Neural cell (in vitro differentiated cells): ENCODE data around the gene GRM6. TPM values are rescaled to one million over a fixed set of nuclear protein-coding genes. Genes with fewer than 3 reads are reported as not detected.
A peak's percentile ranks its signal among the peaks of the same experiment; 100 is the strongest.

Experiments used
- H2AFZ ChIP-seq: fragments of 200-600, 300-800 bp; sonication (generic), shearing (Covaris generic); 2 replicates; pipeline ENCODE4 v1.6.0; 2014; ENCODE audit warnings: low read depth, mild to moderate bottlenecking, antibody characterized with exemption, low read length, moderate library complexity
- H3F3A ChIP-seq: fragments of 200-600 bp; shearing (Covaris generic); 2 replicates; pipeline ENCODE4 v1.6.1; 2016; ENCODE audit warnings: mild to moderate bottlenecking, moderate library complexity, mixed read lengths, antibody characterized with exemption, low read length; ENCODE audit not compliant: insufficient read depth, poor library complexity, severe bottlenecking
- H3K27ac ChIP-seq: fragments of 200-600, 300-800 bp; sonication (generic), shearing (Covaris generic); 2 replicates; pipeline ENCODE4 v1.5.1; 2014; ENCODE audit warnings: mild to moderate bottlenecking, low read length, moderate library complexity
- H3K27me3 ChIP-seq: fragments of 300-800, 200-600 bp; sonication (generic), shearing (Covaris generic); 2 replicates; pipeline ENCODE4 v1.6.0; 2014; ENCODE audit warnings: mild to moderate bottlenecking, low read depth, low read length, moderate library complexity; ENCODE audit not compliant: insufficient read depth
- H3K36me3 ChIP-seq: fragments of 300-800, 200-600 bp; sonication (generic), shearing (Covaris generic); 2 replicates; pipeline ENCODE4 v1.5.1; 2014; ENCODE audit warnings: mild to moderate bottlenecking, antibody characterized with exemption, low read length, moderate library complexity; ENCODE audit not compliant: insufficient read depth
- H3K4me2 ChIP-seq: fragments of 300-800, 200-600 bp; sonication (generic), shearing (Covaris generic); 2 replicates; pipeline ENCODE4 v1.6.0; 2014; ENCODE audit warnings: mild to moderate bottlenecking, low read length
- H3K4me3 ChIP-seq: fragments of 300-800, 200-600 bp; sonication (generic), shearing (Covaris generic); 2 replicates; pipeline ENCODE4 v1.5.1; 2014; ENCODE audit warnings: mild to moderate bottlenecking, low read length, moderate library complexity
- H3K79me2 ChIP-seq: fragments of 200-600 bp; shearing (Covaris generic); replicated peaks from 2 replicates; pipeline ENCODE4 v1.6.0; 2014; ENCODE audit warnings: mild to moderate bottlenecking, low read length, moderate library complexity; ENCODE audit not compliant: insufficient read depth
- H3K9ac ChIP-seq: fragments of 300-800, 200-600 bp; sonication (generic), shearing (Covaris generic); 2 replicates; pipeline ENCODE4 v1.6.1; 2016; ENCODE audit warnings: mild to moderate bottlenecking, low read length, mixed read lengths
- H3K9me2 ChIP-seq: fragments of 200-600 bp; shearing (Covaris generic); 2 replicates; pipeline ENCODE4 v1.6.1; 2016; ENCODE audit warnings: mild to moderate bottlenecking, low read length, mixed read lengths; ENCODE audit not compliant: insufficient read depth
- H3K9me3 ChIP-seq: fragments of 200-600, 300-800 bp; sonication (generic), shearing (Covaris generic); 2 replicates; pipeline ENCODE4 v1.6.1; 2016; ENCODE audit warnings: mild to moderate bottlenecking, mixed run types, low read length, moderate library complexity, mixed read lengths
- H4K20me1 ChIP-seq: fragments of 200-600 bp; shearing (Covaris generic); 2 replicates; pipeline ENCODE4 v1.6.1; 2016; ENCODE audit warnings: mild to moderate bottlenecking, mixed run types; ENCODE audit not compliant: insufficient read depth
- EP300 ChIP-seq: fragments of 450-650 bp; conservative IDR thresholded peaks from 2 replicates; pipeline ENCODE4 v1.6.1; 2014; ENCODE audit warnings: antibody characterized with exemption, mild to moderate bottlenecking, moderate library complexity; ENCODE audit not compliant: poor library complexity, severe bottlenecking
- EZH2 ChIP-seq: fragments of 200-600, 300-800 bp; shearing (Covaris generic), sonication (generic); IDR thresholded peaks from 2 replicates; pipeline ENCODE4 v1.6.1; 2014; ENCODE audit warnings: antibody characterized with exemption, low read length, borderline replicate concordance, mild to moderate bottlenecking; ENCODE audit not compliant: insufficient read depth, poor library complexity, severe bottlenecking
- MXI1 ChIP-seq: fragments of 450-650 bp; conservative IDR thresholded peaks from 2 replicates; pipeline ENCODE4 v1.6.1; 2014; ENCODE audit warnings: antibody characterized with exemption, mild to moderate bottlenecking; ENCODE audit not compliant: poor library complexity, severe bottlenecking
- POLR2AphosphoS5 ChIP-seq: IDR thresholded peaks from 2 replicates; pipeline ENCODE4 v1.6.1; 2012
- RAD21 ChIP-seq: fragments of 450-650 bp; conservative IDR thresholded peaks from 2 replicates; pipeline ENCODE4 v1.6.1; 2014; ENCODE audit warnings: antibody characterized with exemption, mild to moderate bottlenecking, moderate library complexity
- SMC3 ChIP-seq: fragments of 450-650 bp; conservative IDR thresholded peaks from 2 replicates; pipeline ENCODE4 v1.6.1; 2014; ENCODE audit warnings: antibody characterized with exemption, mild to moderate bottlenecking, moderate library complexity; ENCODE audit not compliant: poor library complexity
- TAF1 ChIP-seq: IDR thresholded peaks from 2 replicates; pipeline ENCODE4 v1.6.1; 2012; ENCODE audit warnings: low read depth
- polyA plus RNA-seq: library from polyadenylated mRNA; depleted of rRNA; stranded (reverse); fragments of >200 nt; gene quantifications from 2 replicates; pipeline ENCODE4 v1.2.3, GENCODE V29; 2014
- TF ChIP-seq, protein P1 (sequence below): IDR thresholded peaks from 2 replicates; pipeline ENCODE4 v1.6.1; 2012; ENCODE audit warnings: borderline replicate concordance
- TF ChIP-seq, protein P2 (sequence below): fragments of 450-650 bp; IDR thresholded peaks from 2 replicates; pipeline ENCODE4 v1.5.1; 2014; ENCODE audit warnings: antibody characterized with exemption, mild to moderate bottlenecking, moderate library complexity; ENCODE audit not compliant: poor library complexity, severe bottlenecking

GRM6 gene
- polyA plus RNA-seq, 1 donor from 2014 or later = not detected

DNA sequence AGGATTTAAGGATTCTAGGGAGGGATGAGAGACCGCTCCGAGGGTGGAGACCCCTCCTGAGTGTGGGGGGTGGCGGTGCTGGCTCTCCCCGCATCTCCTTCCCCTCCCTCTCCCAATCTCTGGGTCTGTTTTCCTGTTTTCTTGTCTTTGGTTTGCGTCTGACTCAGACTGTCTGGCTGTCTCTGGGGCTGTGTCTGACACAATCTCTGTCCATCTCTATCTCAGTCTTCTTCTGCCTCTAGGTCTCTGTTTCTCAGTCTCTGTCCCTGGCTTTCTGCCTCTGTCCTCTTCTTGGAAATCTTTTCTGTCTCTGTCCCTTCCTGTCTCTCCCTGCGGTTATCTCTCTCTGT lies 196 bp upstream of the GRM6 start:
- TF ChIP-seq RAD21 (no peak), TAF1 (no peak), SMC3 (no peak), EZH2 (no peak)
- TF ChIP-seq, protein P1, sequence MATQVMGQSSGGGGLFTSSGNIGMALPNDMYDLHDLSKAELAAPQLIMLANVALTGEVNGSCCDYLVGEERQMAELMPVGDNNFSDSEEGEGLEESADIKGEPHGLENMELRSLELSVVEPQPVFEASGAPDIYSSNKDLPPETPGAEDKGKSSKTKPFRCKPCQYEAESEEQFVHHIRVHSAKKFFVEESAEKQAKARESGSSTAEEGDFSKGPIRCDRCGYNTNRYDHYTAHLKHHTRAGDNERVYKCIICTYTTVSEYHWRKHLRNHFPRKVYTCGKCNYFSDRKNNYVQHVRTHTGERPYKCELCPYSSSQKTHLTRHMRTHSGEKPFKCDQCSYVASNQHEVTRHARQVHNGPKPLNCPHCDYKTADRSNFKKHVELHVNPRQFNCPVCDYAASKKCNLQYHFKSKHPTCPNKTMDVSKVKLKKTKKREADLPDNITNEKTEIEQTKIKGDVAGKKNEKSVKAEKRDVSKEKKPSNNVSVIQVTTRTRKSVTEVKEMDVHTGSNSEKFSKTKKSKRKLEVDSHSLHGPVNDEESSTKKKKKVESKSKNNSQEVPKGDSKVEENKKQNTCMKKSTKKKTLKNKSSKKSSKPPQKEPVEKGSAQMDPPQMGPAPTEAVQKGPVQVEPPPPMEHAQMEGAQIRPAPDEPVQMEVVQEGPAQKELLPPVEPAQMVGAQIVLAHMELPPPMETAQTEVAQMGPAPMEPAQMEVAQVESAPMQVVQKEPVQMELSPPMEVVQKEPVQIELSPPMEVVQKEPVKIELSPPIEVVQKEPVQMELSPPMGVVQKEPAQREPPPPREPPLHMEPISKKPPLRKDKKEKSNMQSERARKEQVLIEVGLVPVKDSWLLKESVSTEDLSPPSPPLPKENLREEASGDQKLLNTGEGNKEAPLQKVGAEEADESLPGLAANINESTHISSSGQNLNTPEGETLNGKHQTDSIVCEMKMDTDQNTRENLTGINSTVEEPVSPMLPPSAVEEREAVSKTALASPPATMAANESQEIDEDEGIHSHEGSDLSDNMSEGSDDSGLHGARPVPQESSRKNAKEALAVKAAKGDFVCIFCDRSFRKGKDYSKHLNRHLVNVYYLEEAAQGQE = no peak
- TF ChIP-seq, protein P2, sequence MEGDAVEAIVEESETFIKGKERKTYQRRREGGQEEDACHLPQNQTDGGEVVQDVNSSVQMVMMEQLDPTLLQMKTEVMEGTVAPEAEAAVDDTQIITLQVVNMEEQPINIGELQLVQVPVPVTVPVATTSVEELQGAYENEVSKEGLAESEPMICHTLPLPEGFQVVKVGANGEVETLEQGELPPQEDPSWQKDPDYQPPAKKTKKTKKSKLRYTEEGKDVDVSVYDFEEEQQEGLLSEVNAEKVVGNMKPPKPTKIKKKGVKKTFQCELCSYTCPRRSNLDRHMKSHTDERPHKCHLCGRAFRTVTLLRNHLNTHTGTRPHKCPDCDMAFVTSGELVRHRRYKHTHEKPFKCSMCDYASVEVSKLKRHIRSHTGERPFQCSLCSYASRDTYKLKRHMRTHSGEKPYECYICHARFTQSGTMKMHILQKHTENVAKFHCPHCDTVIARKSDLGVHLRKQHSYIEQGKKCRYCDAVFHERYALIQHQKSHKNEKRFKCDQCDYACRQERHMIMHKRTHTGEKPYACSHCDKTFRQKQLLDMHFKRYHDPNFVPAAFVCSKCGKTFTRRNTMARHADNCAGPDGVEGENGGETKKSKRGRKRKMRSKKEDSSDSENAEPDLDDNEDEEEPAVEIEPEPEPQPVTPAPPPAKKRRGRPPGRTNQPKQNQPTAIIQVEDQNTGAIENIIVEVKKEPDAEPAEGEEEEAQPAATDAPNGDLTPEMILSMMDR = no peak
- Histone ChIP-seq H3K79me2 (no peaks in the 10 kb centered on the region), H3K9ac (no peak overlapping the region), H3K4me3 (peak overlapping the region; percentile 57), H3K27ac (no peak overlapping the region), H4K20me1 (no peaks in the 10 kb centered on the region), H3K9me3 (no peaks in the 10 kb centered on the region), H3K36me3 (no peaks in the 10 kb centered on the region), H3K4me2 (no peak overlapping the region), H3K27me3 (peaks cover 41% of the 10 kb centered on the region), H3F3A (no peaks in the 10 kb centered on the region), H3K9me2 (no peaks in the 10 kb centered on the region), H2AFZ (no peak overlapping the region)

DNA sequence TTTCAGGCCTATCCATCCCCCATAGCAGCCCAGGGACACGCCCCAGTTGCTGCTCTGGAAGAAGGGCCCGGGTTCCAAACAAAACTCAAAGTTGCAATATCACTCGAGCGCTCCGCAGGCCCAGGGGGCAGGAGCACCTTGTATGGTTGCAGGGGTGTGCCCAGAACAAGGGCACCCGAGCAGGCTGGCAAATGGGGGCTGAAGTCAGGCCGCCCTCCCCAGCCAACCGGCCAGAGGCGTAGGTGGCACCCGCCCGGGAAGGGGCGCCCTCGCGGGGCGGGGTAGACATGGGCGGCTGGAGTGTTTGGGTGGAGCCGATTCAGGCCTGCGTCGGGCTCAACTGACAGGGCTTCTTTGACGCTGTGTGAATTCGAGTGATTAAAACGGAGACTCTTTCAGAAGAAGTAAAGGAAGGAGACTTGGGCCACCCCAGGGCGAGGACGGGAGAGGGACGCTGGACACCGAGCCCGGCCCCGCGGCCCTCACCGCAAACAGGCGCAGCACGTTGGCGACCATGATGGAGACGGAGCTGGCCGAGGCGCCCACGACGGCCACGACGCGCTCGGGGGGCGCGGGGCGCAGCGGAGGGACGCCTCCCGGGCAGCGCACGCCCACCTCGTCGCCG lies 1.1 kb downstream of the GRM6 start:
- peaks cover 41% of the 10 kb centered on the region for H3K27me3 ChIP-seq
- H3K27ac ChIP-seq = no peak overlapping the region
- H3K36me3 ChIP-seq = no peaks in the 10 kb centered on the region
- no peaks in the 10 kb centered on the region for H4K20me1 ChIP-seq
- H3K9me2 ChIP-seq = no peaks in the 10 kb centered on the region
- H3F3A ChIP-seq = no peaks in the 10 kb centered on the region
- TF ChIP-seq, protein P2 = no peak
- TF ChIP-seq EP300 (no peak), SMC3 (no peak), RAD21 (no peak), POLR2AphosphoS5 (no peak), EZH2 (no peak), TAF1 (no peak), MXI1 (no peak)
- TF ChIP-seq, protein P1 = no peak
- no peak overlapping the region for H3K9ac ChIP-seq
- no peaks in the 10 kb centered on the region for H3K9me3 ChIP-seq
- H3K4me3 ChIP-seq = peak overlapping the region; percentile 48
- H3K79me2 ChIP-seq = no peaks in the 10 kb centered on the region
- no peak overlapping the region for H3K4me2 ChIP-seq
- no peak overlapping the region for H2AFZ ChIP-seq
